ENCODE data around the gene LENEP.
A peak's percentile ranks its signal among the peaks of the same experiment; 100 is the strongest.

Gene LENEP, protein sequence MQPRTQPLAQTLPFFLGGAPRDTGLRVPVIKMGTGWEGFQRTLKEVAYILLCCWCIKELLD

DNA sequence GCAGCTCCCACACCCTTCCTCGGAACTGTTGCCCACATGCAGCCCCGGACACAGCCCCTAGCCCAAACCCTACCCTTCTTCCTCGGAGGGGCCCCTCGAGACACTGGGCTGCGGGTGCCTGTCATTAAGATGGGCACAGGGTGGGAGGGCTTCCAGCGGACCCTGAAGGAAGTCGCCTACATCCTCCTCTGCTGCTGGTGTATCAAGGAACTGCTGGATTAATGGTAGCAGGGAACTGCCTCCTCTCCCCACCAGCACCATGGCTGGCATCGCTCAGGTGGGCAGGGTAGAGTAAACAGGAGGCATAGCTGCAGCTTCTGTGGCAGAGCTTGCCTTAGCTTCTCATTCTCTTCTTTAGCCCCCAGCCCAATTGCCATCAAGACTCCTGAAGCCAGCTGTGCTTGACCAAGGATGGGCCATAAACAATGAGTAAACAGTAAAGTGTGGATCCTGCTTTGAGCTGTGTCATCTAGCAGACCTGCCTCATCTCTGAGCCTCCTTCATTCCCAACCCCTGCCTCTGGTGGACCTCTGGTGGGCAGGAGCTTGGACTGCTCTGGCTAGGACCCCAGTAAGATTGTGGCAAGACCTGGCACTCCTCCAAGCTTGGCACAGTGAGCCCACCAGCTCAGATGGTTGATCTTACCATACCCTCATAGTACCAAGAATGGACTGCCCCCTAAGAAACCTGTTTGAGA is at the start of gene LENEP:
Gene LENEP (plus strand): TSS at position 15 of the 697 bp plus-strand sequence. CDS start 22 bp downstream, at position 37.
- DNase-seq = no peak

DNA sequence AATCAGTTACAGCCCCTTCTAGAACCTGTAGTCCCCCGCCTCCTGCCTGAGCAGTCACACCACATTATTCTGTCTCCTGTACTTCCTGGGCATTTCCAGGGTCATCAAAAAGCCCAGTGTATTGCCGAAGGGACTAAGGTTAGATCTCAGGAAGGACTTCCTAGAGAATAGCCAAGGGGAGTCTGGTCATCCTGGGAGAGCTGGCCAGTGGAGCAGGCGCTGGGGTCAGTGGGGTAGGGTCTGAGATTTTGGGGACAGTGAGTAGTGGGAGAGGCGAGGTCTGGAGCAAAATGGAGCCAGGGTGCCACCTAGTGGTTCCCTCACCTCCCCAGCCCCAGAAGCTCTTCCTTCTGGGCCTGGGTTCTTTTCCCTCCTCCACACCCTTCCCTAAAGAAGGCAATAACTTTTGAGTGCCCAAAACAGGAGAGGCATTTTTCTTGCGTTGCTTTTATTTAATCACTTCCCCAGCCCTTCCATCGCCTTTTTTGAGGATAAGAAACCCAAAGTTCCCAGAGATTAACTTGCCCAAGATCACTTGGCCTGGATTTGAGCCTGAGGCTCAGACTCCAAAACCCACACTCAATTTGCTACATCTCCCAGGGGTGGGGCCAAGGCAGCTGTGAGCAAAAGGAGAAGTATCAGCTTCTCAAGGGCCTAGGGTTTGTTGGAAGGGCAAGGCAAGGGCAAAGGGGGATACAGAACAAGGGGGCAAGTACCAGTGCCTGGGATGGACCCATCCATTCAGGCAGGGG is 49.6 kb upstream of the LENEP start:
- peak; percentile 69 for DNase-seq

DNA sequence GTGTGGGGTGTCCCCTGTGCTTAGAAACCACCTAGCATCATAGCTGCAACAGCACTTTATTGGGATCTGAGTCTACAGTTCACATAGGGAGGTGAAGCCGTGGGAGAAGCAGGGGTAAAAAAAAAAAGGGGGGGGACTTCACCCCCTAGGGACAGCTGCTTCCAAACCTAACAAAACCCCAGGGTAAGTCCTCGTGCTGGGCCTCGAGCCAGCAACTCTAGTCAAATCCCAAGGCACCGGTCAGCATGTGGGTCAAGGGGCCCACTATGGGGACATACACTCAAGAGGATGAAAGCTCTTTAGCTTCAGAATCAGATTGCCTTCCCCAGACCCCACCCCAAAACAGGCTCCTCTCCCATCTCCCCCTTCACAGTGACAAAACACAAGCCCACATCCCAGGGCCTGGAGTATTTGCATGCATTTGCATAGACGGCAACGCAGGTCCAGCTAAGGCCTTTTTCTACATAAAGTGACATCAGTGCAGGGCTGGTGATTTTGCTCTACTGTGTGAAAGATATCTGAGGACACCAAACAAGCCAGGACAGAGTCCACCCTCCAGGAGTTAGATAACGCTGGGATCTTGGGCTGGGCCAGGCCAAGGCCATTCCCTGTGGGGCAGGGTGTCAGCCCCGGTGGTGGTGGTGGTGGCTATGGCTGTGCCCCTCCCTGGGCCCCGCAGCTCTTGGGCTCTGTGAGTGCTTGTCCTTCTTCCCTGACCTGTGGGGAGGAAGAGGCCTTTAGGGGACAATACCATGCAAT is 48.8 kb upstream of the LENEP start:
- peak; percentile 99 for DNase-seq

- DNase-seq = no peak
Observed at GRCh38 chr1:154945160-154945961, 48.0 kb upstream of the LENEP start.

GRCh38 chr1:154945962-154946850 is 47.2 kb upstream of the LENEP start:
- DNase-seq = no peak

GRCh38 chr1:154948079-154948478 is 45.3 kb upstream of the LENEP start:
- DNase-seq = no peak

DNA sequence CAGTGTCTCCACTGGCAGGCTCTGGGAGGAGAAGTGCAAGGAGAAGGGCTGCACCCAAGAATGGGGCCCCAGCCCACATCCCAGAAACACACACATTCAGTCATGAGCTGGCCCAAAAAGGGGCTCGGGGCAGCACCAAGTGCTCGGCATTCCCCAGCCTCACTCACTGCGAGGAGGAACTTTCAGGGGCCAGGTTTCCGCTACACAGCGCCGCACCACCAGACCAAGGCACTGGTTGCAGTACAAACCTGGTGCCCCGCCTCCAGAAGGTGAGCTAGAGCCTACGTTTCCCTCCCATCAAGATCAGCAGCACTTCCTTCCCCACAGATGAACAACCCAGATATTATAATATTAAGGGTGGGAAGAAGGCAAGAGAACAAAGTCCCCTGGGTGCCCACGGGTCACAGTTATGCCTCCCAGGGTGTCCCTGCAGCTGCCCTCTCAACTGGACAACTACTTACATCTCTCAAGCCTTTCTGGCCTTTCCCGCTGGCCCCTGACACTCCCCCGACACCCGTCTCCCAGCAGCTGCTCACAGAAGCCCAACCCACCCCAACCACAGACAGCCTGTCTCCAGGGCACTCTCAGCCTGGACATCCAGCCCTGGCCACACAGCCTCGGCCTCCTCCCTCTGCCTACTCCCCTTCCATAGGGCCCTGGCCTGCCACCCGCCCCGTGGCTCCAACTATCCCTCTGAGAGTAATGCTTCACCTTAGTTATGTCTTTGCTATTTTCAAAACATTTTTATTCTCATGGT is 41.3 kb upstream of the LENEP start:
- peak; percentile 69 for DNase-seq

DNA sequence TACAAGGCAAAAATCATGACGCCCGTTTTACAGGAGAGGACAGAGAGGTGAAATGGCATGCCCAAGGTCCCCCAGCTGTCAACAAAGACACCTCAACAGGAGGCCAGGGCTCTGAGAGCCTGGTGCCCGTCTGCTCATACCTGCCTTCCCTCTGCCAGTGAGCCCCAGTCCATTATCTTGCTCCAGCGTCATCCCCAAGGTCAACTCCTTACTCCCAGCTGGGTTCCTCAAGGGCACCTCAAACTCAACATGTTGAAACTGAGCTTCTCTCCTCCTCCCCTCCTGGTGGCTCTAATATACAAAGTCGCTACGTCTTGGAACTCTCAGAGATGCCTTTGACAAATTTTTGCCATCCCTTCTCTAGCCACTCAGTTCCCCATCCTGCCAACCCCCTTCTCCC is 40.7 kb upstream of the LENEP start:
- no peak for DNase-seq

DNA sequence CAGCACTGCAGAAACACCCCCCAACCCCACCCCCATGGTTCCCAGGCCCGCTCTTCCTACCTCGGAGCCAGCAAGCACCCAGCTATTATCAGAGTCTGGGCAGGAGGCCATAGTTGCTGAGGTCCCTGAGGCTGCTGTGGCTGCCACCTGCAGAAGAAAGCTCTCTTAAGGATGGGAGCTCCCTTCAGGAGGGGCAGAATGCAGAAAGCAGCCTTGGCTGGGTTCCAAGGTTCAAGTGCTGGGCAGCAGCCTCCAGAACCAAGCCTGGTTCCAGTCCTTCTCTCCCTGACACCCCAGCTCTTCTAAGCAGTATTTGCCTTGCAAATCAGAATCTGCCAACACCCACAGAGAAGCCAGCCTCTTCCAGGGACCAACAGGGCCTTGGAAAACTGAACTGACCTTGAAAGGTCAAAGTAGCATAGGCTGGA is 39.8 kb upstream of the LENEP start:
- DNase-seq = peak; percentile 98

DNA sequence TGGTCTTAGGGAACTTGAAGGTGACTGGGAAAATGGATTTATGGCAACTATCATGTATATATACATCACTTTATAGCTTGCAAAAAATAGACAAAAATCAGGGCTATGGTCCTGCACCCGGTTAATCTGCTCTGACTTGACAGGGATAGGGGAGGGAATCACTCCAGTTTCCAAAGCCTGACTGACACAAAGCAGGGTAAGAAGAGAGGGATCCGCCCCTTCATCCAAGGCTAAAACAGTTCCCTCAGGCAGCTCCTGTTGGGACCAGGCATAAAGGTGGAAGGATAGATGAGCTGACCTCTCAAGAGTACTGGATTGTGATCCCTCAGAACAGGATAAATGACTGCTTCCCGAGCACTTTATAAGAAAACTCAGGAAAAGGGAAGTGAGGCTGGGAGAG is 38.8 kb upstream of the LENEP start:
- no peak for DNase-seq

GRCh38 chr1:154955039-154955717 is 38.2 kb upstream of the LENEP start:
- no peak for DNase-seq

GRCh38 chr1:154955718-154956543 is 37.5 kb upstream of the LENEP start, which contains the start of gene PBXIP1:
Gene PBXIP1, minus strand, starts transcription at chr1:154956099. Its CDS starts 2,378 bp downstream, at chr1:154953721.
- DNase-seq = peak; percentile 98

- no peak for DNase-seq
Observed at GRCh38 chr1:154956544-154956941, 36.8 kb upstream of the LENEP start.

DNA sequence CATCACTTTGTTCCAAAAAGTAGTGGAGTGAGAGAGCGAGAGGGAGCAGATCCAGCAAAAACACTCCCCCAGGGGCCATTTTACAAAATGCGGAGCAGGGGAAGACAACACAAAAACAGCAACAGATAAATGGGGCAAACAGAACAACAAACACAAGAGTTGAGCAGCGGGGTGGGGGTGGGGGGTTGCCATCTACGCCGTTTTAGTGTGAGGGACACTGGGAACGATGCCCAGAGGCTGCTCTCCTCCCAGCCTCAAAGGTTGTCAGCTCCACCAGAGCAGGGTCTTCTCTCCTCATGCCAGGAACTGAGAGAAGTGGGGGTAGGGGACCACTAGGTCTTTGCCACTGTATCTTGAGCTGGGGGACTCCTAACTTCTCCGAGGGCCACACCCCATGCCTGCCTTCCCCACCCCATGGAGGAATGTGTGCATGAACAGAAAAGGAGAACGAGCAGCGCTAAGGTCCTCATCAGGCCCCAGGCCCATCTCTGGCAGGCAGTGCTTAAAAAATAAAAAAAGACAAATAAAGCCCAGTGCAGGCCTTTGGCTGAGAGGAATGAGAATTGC is 36.2 kb upstream of the LENEP start:
- no peak for DNase-seq

DNA sequence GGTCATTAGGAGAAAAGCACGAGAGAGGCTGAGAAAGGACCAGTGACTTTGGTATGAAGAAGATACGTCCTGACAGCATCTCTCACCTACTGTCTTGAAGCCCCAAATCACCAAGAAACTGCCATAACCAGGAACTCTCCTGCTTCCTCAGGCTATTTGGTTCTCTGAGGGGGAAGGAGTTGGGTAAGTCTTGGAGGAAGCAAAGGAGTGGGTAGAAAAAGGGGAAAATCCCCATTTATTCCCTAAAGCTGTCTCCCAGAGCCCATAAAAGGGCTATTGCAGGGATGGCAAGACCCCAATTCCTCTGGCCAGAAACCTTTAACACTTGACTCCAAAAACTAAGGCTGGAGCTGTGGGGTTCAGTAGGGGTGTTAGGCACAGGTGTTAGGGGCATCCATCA is 35.4 kb upstream of the LENEP start:
- no peak for DNase-seq

- no peak for DNase-seq
Observed at GRCh38 chr1:154958681-154959425, 34.5 kb upstream of the LENEP start.

- DNase-seq = no peak
Observed at GRCh38 chr1:154959426-154959780, 34.0 kb upstream of the LENEP start.
